BE2C (cell line): Measurements from ENCODE around the gene DDC.

Experiments
- DNase-seq: peaks from one replicate; pipeline ENCODE4 v3.0.0-alpha.2; 2020
- H3K27me3 ChIP-seq: fragments of 250-450 bp; sonication (Bioruptor Pico); 2 replicates; pipeline ENCODE4 v1.5.1; 2020; ENCODE audit warnings: mild to moderate bottlenecking
- H3K36me3 ChIP-seq: fragments of 250-450 bp; sonication (Bioruptor Pico); 2 replicates; pipeline ENCODE4 v1.5.1; 2020; ENCODE audit warnings: mild to moderate bottlenecking
- H3K4me1 ChIP-seq: fragments of 250-450 bp; sonication (Bioruptor Pico); 2 replicates; pipeline ENCODE4 v1.5.1; 2020
- H3K4me3 ChIP-seq: 2 replicates; pipeline ENCODE4 v1.5.1; 2011; ENCODE audit warnings: low read depth, low read length
- H3K9me3 ChIP-seq: fragments of 250-450 bp; sonication (Bioruptor Pico); 2 replicates; pipeline ENCODE4 v1.5.1; 2020
- TF ChIP-seq, protein P1 (sequence below): IDR thresholded peaks from 2 replicates; pipeline ENCODE4 v1.5.1; 2012; ENCODE audit warnings: mild to moderate bottlenecking, low read depth, low read length

Gene DDC

DNA sequence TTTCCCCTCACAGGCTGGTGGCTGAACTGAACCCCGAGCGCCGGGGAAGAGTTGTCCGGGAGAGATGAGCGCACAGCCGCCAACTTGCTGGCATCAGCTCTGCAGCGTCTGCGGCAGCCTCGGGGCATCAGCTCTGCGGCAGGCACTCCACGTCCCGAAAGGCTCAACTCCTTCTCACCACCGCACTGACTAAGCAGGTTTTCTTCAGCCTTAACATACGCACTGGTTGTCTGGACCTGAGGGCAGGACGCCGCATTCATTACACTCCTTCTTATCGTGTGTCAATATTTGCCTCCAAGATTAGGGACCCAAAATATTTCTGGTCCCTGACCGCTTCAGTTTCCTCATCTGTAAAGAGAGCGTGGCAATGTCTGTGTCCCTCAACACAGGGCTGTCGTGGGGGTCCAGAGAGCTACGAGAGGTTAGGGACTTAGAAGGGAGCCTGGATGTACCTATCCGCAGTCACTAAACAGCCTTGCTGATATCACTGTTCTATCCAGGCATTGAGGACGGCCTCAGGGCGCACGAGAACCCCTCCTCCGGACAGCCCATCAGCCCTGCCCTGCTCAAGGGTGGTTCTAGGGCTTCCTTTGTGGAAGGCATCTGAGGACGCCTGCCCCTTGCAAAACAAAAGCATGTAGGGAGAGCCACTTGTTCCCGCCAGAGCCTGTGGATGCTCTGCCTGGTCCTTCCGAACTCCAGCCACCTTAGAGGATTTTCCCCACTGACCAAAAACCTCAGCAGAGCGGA, 72.3 kb downstream of the DDC start:
- no peaks in the 10 kb centered on the region for H3K27me3 ChIP-seq
- no peak for DNase-seq
- peaks cover 64% of the 10 kb centered on the region for H3K36me3 ChIP-seq
- TF ChIP-seq, protein P1, sequence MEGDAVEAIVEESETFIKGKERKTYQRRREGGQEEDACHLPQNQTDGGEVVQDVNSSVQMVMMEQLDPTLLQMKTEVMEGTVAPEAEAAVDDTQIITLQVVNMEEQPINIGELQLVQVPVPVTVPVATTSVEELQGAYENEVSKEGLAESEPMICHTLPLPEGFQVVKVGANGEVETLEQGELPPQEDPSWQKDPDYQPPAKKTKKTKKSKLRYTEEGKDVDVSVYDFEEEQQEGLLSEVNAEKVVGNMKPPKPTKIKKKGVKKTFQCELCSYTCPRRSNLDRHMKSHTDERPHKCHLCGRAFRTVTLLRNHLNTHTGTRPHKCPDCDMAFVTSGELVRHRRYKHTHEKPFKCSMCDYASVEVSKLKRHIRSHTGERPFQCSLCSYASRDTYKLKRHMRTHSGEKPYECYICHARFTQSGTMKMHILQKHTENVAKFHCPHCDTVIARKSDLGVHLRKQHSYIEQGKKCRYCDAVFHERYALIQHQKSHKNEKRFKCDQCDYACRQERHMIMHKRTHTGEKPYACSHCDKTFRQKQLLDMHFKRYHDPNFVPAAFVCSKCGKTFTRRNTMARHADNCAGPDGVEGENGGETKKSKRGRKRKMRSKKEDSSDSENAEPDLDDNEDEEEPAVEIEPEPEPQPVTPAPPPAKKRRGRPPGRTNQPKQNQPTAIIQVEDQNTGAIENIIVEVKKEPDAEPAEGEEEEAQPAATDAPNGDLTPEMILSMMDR = no peak
- H3K4me3 ChIP-seq = no peak overlapping the region
- peaks cover 5% of the 10 kb centered on the region for H3K9me3 ChIP-seq
- H3K4me1 ChIP-seq = peaks cover 26% of the 10 kb centered on the region

DNA sequence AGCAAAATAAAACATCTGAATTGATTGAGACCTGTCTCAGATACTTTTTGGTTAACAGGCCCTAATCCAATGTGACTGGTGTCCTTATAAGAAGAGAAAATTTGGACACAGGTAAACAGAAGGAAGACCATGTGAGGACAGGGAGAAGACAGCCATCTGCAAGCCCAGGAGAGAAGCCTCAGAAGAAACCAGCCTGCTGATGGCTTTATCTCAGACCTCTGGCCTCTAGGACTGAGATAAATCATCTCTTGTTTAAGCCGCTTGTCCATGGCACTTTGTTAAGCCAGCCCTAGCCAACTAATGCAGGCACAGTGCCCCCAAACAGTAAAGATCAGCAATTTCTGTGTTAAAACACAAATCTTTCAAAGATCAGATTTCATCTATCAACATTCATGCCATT, 73.3 kb downstream of the DDC start:
- Histone ChIP-seq H3K27me3 (no peaks in the 10 kb centered on the region), H3K4me1 (peaks cover 18% of the 10 kb centered on the region), H3K4me3 (no peak overlapping the region), H3K9me3 (peaks cover 5% of the 10 kb centered on the region), H3K36me3 (peaks cover 74% of the 10 kb centered on the region)
- no peak for DNase-seq
- TF ChIP-seq, protein P1 = no peak

DNA sequence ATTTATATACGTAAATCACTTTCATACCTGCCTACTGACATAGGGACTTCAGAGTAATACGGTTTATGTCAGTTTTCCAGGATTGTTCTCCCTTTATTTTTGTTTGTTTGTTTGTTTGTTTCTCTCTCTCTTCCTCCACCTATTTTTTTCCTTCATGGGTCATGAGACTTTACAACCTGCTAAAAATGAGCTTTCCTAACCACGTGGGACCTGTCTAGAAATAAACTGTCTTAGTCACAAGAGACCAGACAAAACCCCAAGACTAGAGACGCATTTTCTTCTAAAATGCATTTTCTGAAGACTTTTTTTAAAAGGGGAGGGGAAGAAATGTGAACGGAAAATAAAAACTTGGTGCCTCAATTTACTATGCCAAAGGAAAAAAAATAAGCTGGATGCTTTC, 74.0 kb downstream of the DDC start:
- TF ChIP-seq, protein P1 = no peak
- peaks cover 14% of the 10 kb centered on the region for H3K4me1 ChIP-seq
- H3K27me3 ChIP-seq = no peaks in the 10 kb centered on the region
- H3K36me3 ChIP-seq = peaks cover 80% of the 10 kb centered on the region
- H3K4me3 ChIP-seq = no peak overlapping the region
- H3K9me3 ChIP-seq = peaks cover 5% of the 10 kb centered on the region
- DNase-seq = no peak

DNA sequence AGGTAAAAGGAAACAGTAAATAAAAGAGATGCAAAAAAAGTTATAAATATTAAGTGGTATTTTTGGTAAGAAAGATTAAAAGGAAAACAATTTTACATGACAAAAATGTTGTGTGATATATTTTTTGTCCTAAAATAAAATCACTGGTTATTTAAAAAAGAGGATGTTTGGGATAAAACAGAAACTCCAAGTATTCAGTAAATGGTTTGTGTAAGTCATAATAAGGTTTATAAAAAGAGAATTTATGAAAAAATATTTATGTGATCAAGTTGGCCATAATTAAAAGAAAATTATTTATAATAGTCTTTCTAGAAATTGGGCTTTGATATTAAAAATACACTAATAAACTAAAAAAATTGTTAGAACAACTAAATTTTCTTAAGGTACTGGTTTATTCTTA, 76.8 kb downstream of the DDC start:
- no peaks in the 10 kb centered on the region for H3K27me3 ChIP-seq
- H3K4me1 ChIP-seq = peaks cover under 1% of the 10 kb centered on the region
- TF ChIP-seq, protein P1 = no peak
- DNase-seq = no peak
- peaks cover 78% of the 10 kb centered on the region for H3K36me3 ChIP-seq
- no peak overlapping the region for H3K4me3 ChIP-seq
- H3K9me3 ChIP-seq = peaks cover 5% of the 10 kb centered on the region

DNA sequence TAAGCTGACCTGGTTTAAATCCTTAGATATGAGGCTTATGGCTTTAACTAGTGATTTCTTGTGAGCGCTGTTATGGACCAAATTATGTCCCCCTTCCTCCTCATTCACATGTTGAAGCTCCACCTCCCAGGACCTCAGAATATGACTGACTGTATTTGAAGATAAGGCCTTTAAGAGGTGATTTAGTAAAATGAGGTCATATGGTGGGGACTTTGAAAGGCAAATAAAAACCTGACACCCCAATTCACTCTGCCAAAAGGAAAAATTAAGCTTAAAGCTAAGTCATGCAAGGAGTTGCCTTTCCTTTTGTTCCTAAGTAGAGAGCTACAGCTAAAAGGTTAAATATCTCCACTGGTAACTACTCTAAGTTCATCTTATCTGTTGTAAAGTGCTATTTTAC, 78.7 kb downstream of the DDC start:
- H3K4me3 ChIP-seq = no peak overlapping the region
- peaks cover 6% of the 10 kb centered on the region for H3K4me1 ChIP-seq
- peaks cover 5% of the 10 kb centered on the region for H3K9me3 ChIP-seq
- TF ChIP-seq, protein P1 = no peak
- H3K27me3 ChIP-seq = no peaks in the 10 kb centered on the region
- peaks cover 59% of the 10 kb centered on the region for H3K36me3 ChIP-seq
- DNase-seq = no peak

DNA sequence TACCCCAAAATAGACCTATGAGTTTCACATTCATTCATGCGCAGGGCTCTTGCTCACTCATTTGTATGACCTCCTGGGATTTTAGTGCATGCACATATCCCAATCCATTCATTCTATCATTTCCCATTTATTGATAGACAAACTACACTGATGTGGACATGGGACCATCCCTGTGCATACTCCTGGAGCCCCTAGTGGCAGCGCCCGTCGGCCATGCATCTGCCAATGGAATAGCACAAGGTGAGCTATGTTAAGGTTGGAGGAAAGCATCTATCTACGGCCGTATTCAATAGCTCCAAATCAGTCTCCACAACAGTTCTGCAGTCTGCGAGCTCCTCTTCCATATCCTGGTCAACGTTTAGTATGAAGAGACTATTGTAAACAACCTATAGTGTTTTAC, 83.3 kb downstream of the DDC start:
- Histone ChIP-seq H3K27me3 (no peaks in the 10 kb centered on the region), H3K36me3 (peaks cover 48% of the 10 kb centered on the region), H3K4me1 (peaks cover 6% of the 10 kb centered on the region), H3K9me3 (no peaks in the 10 kb centered on the region), H3K4me3 (no peak overlapping the region)
- TF ChIP-seq, protein P1 = peak; percentile 42
- no peak for DNase-seq
